ENCODE measurements around the gene PRKCA.

DNA sequence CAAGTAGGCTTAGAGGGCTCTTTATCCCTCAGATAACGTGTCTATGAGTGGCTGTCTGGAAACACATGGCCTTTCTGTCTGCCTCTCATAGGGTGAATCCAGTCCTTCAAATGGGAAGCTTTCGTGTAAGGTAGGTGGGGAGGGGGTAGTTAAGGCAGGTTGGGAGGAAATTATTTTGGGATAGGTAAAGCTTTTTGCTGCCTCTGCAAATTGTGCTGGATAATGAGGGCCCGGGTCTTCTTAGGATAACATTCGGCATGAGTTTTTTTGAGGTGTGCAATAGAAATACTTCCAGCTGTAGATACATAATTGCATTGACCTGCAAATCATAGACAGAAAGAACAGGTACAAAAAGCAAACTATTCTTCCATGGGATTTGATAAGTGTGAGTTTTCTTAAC is 189.7 kb downstream of the PRKCA start:
- TF ChIP-seq RAD21 (conservative IDR thresholded peaks at IDR 0.05 in 1 of 2, IDR thresholded peaks at IDR 0.05 in 1 of 2) (no peak), CTCF (IDR thresholded peaks at IDR 0.05) (no peak), HMGXB4 (CRISPR knock-in tag; IDR thresholded peaks at IDR 0.05; ENCODE audit: borderline replicate concordance) (no peak), MAZ (IDR thresholded peaks at IDR 0.05; ENCODE audit: borderline replicate concordance, low read depth, low read length) (no peak)
- TF ChIP-seq, protein P1, sequence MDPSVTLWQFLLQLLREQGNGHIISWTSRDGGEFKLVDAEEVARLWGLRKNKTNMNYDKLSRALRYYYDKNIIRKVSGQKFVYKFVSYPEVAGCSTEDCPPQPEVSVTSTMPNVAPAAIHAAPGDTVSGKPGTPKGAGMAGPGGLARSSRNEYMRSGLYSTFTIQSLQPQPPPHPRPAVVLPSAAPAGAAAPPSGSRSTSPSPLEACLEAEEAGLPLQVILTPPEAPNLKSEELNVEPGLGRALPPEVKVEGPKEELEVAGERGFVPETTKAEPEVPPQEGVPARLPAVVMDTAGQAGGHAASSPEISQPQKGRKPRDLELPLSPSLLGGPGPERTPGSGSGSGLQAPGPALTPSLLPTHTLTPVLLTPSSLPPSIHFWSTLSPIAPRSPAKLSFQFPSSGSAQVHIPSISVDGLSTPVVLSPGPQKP (IDR thresholded peaks at IDR 0.05; ENCODE audit: low read depth, low read length), result no peak
